Measurements from ENCODE around the gene RASGRP3.

GRCh38 chr2:33452545-33452944, 23.9 kb upstream of the RASGRP3 start:
- TF ChIP-seq CTCF (conservative IDR thresholded peaks at IDR 0.05; ENCODE audit: low read depth, low read length), result no peak
- no peak for TF ChIP-seq EZH2 (IDR thresholded peaks at IDR 0.05; ENCODE audit: borderline replicate concordance, low read depth, low read length, poor library complexity, severe bottlenecking)
